HG03520 (cell line): ENCODE data around the gene LELP1.
"Not testable (repeated sequence)": the region's sequence is repeated elsewhere in the genome, so short reads cannot be mapped to it uniquely, and the experiment has no call there.

Source experiments
- ATAC-seq: cut with Tn5 transposase; IDR thresholded peaks from one replicate; pipeline ENCODE4 v1.9.1; 2021; ENCODE audit warnings: mild to moderate bottlenecking, moderate library complexity; ENCODE audit not compliant: unreplicated experiment

The LELP1 gene

GRCh38 chr1:153228491-153228890 lies 25.3 kb downstream of the LELP1 start:
- no peak for ATAC-seq

- not testable (repeated sequence) for ATAC-seq
Measured at GRCh38 chr1:153229076-153229829, 26.0 kb downstream of the LELP1 start.

GRCh38 chr1:153231363-153231762 lies 28.1 kb downstream of the LELP1 start:
- ATAC-seq: no peak

- ATAC-seq: no peak
Measured at GRCh38 chr1:153231785-153232184, 28.6 kb downstream of the LELP1 start.

- no peak for ATAC-seq
Measured at GRCh38 chr1:153232553-153232952, 29.3 kb downstream of the LELP1 start.

- ATAC-seq: no peak
Measured at GRCh38 chr1:153233448-153233847, 30.2 kb downstream of the LELP1 start.

- no peak for ATAC-seq
Measured at GRCh38 chr1:153238527-153238926, 35.3 kb downstream of the LELP1 start.

GRCh38 chr1:153242160-153242559 lies 38.9 kb downstream of the LELP1 start:
- no peak for ATAC-seq

- no peak for ATAC-seq
Measured at GRCh38 chr1:153245466-153245865, 42.2 kb downstream of the LELP1 start.

- no peak for ATAC-seq
Measured at GRCh38 chr1:153246018-153246417, 42.8 kb downstream of the LELP1 start.

GRCh38 chr1:153246825-153247224 lies 43.6 kb downstream of the LELP1 start:
- no peak for ATAC-seq

- no peak for ATAC-seq
Measured at GRCh38 chr1:153248176-153248879, 45.1 kb downstream of the LELP1 start.

- no peak for ATAC-seq
Measured at GRCh38 chr1:153250166-153250565, 46.9 kb downstream of the LELP1 start.

- no peak for ATAC-seq
Measured at GRCh38 chr1:153251087-153251486, 47.9 kb downstream of the LELP1 start.

- no peak for ATAC-seq
Measured at GRCh38 chr1:153251562-153251961, 48.3 kb downstream of the LELP1 start.

- ATAC-seq: no peak
Measured at GRCh38 chr1:153251988-153252387, 48.8 kb downstream of the LELP1 start.

GRCh38 chr1:153253076-153253475 lies 49.8 kb downstream of the LELP1 start:
- no peak for ATAC-seq

GRCh38 chr1:153253693-153254092 lies 50.5 kb downstream of the LELP1 start:
- ATAC-seq: no peak
